ENCODE data around the gene PSTPIP1.

GRCh38 chr15:77031376-77032050 lies 36.6 kb downstream of the PSTPIP1 start:
- TF ChIP-seq POLR2AphosphoS5 (IDR thresholded peaks at IDR 0.05; ENCODE audit: insufficient read depth in 1 of 2, low read depth in 1 of 2) (no peak), POLR2A (IDR thresholded peaks at IDR 0.05) (no peak)

Data from vagina (tissue), 2 donors.